ENCODE data around the gene HIF3A.
A peak's percentile ranks its signal among the peaks of the same experiment; 100 is the strongest.

Gene HIF3A

GRCh38 chr19:46330319-46330918 is 33.6 kb downstream of the HIF3A start:
- no peak for DNase-seq

DNA sequence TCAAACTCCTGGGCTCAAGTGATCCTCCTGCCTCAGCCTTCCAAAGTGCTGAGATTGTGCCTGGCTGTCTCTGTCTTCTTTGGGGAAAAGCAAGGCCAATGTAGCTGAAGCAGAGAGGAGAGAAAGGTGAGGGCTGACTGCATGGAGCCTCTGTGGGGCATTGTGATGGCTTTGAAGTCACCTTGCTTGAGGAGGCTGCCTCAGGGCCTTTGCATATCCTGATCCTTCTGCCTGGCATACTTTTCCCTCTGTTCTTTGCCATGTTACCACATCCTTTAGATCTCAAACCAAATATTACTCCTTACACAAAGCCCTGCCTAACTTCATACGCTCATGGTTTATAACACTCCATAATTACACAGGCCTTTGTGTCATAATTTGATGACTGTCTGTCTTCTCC is 40.6 kb downstream of the HIF3A start:
- DNase-seq = no peak

GRCh38 chr19:46339446-46339845 is 42.6 kb downstream of the HIF3A start:
- no peak for DNase-seq

- no peak for DNase-seq
These were observed 43.3 kb downstream of the HIF3A start for GRCh38 chr19:46340051-46340659.

DNA sequence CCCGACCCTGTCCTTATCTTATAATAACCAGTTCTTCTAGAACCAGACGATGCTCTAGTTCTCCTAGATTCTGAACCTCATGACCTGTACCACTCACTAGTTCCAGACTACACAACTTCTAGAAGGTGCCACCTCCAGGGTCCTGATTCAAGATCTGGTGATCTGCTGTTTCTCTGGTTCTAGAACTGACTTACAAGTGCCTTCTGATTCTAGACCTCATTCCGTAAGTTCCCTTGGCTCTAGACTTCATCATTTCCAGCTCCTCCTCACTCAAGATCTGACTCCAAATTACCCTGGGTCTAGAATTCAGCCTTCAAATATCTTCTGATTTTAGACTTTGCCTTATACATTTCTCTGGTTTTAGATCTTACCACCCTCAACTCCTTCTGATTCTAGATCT is 45.1 kb downstream of the HIF3A start:
- DNase-seq = no peak

DNA sequence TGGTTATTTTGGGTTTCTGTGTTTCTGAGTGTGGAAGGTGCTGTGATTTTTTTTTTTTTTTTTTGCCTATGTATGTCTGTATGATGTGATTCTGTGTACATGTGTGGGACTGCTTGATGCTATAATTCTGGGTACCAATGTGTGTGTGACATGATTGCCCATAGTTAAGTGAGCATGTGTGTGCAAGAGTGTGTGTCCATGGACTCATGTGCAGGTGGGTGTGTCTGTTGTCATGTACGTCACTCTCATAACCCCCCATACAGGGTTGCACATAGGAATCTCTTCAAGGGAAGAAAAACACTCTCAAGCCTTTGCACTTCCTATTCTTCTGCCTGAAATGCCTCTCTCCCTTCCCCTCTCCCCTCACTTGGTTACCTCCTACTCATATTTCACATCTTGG is 47.5 kb downstream of the HIF3A start:
- DNase-seq = no peak

- DNase-seq = no peak
These were observed 48.3 kb downstream of the HIF3A start for GRCh38 chr19:46345157-46345556.

DNA sequence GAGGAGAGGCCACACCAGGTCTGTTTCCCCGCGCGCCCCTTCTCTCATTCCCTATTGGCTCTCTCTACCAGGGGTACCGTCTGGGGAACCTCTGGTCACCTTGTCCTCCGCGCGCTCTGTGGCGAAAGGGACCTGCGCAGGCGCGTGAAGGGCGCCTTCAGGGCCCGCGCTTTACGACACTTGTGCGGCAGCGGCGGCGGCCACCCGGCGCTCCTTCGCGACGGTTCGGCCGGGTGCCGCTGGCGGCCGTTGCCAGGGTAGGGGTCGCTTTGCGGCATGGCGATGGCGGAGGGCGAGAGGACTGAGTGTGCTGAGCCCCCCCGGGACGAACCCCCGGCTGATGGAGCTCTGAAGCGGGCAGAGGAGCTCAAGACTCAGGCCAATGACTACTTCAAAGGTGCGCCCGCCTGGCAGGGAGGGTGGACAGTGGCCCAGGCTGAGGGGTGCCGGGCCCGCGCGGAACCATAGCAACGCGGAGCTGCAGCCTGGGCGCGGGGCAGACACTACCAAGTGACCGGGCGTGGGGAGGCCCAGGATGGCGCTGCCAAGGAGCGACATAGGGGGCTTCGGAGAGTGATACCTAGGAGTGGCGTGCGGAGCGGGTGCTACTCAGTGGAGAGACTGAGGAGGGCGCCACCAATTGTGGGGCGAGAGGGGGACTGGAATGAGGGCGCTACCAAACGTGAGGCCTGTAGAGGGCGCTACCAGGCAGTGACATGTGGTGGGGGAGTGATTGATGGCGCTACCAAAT is 50.2 kb downstream of the HIF3A start, which contains the start of gene PPP5C:
TSS of gene PPP5C (plus strand) at position 267 of the 751 bp plus-strand sequence. CDS start at position 277, 10 bp downstream.
- DNase-seq = peak; percentile 85

- no peak for DNase-seq
These were observed 50.7 kb downstream of the HIF3A start for GRCh38 chr19:46347572-46347883.

DNA sequence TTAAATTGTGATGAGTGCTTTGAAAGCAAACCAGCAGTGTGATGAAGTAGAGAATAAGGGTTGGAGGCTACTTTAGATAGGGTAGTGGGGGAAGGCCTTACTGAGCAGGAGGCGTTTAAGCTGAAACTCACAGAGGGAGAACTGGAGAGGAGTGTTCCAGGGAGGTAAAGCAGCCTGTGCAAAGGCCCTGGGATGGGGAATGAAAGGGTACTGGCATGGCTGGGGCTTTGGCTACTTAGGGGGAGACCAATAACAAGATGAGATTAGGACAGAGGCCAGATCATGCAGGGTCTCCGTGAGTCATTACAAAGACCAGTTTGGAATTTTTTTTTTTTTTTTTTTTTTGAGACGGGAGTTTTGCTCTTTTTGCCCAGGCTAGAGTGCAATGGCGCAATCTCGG is 51.1 kb downstream of the HIF3A start:
- no peak for DNase-seq

- no peak for DNase-seq
These were observed 52.6 kb downstream of the HIF3A start for GRCh38 chr19:46349311-46349993.

DNA sequence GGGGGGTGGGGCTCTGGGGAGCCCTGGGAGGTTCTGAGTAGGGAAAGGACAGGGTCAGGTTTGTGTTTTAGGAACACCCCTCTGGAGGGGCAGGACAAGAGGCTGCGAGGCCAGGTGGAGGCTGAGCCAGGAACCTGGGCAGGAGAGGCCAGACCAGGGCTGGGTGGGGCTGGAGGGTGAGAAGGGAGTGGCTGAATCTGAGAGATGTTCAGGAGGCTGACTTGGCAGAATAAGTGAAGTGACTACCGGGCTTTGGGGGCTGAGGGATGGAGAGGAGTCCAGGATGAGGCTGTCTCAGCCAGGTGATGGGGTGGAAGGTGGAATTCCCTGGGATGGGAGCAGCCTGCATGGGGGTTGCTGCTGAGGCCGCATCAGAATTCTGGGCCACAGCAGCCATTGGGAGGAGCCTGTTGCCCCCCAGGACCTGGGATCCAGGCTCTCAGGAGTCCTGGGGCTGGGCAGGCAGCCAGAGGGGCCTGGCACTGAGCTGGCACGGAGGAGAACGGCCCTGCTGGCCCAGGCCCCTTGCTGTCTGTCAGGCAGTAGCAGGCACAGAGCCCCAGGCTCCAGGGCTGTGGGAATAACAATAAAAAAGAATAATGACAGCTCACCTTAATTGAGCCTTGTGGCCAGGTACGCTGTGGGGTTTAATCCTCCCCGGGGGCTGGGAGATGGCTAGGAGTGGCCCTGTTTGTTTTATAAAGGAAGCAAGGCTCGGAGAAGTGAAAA is 53.4 kb downstream of the HIF3A start:
- no peak for DNase-seq

DNA sequence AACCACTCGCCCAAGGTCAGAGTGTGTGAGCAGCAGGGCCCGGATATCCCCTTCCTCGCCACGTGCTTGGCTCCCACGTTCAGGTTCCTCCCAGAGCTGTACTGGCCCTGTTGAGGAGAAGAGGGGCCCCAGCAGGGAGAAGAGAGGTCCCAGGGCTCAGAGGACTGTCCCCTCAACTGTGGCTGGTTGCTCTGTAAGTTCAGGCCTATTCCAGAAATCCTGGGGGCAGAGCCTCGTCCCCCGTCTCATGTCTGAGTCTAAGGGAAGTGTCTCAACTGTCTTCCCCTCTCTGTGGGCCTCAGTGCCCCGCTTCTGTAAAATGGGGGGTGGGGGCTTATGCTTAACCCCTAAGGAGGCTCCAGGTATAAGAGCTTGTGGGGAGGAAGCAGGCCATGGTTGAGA is 53.9 kb downstream of the HIF3A start:
- DNase-seq = no peak

GRCh38 chr19:46351241-46352041 is 54.6 kb downstream of the HIF3A start:
- DNase-seq = no peak

DNA sequence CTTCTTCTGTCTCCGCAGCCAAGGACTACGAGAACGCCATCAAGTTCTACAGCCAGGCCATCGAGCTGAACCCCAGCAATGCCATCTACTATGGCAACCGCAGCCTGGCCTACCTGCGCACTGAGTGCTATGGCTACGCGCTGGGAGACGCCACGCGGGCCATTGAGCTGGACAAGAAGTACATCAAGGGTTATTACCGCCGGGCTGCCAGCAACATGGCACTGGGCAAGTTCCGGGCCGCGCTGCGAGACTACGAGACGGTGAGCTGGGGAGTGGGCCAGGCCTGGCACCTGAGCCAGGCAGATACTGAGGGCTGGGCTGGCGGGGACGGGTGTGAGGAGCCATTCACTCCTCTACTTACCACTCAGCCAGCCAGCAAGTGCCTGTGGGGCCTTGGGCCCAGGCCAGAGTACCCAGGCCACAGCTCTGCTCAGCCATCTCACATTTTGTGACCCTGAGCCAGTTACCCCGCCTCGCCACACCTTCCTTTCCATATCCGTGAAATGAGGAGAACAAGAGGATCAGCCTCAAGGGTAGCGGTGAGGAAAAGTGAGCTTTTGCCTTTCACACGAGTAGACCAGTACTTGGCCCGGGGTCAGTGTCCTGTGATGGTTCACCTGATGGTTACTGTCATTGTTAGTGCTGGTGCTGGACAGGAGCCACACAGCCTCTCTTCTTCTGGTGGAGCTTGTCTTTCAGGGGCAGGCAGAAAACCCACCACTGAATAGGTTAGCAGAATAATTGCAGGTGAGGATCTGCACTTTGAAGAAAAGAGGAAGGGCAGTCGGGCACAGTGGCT is 57.1 kb downstream of the HIF3A start:
- no peak for DNase-seq

DNA sequence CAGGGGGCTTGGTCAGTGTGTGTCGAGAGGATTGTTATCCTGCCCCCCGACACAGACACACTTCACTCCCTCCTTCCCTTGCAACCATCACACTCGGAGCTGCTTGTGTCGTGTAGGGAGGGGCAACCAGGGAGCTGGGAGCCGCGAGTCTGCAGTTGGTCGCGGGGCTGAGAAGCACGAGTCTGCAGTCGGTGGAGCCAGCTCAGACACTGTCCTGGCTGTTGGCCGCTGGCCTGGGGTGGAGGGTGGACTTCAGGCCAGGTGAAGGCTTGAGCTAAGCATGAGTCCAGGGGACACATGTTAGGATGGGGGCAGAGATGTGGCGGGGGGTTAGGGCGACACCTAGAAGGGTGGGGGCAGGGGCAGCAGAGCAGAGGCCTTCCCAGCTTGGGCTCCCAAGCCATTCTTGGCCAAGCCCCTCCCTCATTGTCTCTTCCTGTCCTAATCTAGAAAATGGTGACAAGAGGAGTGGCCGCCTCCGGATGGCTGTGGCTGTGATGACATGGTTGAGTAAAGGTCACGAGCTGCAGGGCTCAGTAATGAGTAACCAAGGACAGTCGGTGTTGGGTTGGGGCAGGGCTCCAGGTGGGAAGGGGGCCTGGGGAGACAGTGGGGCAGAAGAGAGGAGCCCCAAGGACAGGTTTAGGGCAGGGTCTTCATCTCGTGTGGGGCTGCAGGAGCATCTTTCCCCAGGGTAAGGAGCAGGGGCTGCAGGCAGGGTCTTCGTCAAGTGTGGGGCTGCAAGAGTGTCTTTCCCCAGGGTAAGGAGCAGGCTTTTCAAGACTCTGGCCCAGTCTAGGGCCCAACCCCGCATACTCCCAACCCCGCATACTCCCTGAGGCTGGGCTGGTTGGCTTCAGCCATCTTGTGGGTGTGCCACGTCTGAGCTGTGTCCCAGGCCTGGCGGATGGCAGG is 58.6 kb downstream of the HIF3A start:
- no peak for DNase-seq

- no peak for DNase-seq
These were observed 59.6 kb downstream of the HIF3A start for GRCh38 chr19:46356149-46357055.

GRCh38 chr19:46357846-46358583 is 61.2 kb downstream of the HIF3A start:
- DNase-seq = no peak
